Urinary bladder (tissue), 4 donors: ENCODE results near the gene ATXN1L. TPM values are rescaled to one million over a fixed set of nuclear protein-coding genes. Genes with fewer than 3 reads are reported as not detected.
A peak's percentile ranks its signal among the peaks of the same experiment; 100 is the strongest.
"Not testable (repeated sequence)": the region's sequence is repeated elsewhere in the genome, so short reads cannot be mapped to it uniquely, and the experiment has no call there.

Source experiments
- DNase-seq: peaks from one replicate; pipeline ENCODE4 v3.0.0-alpha.2; 2015; ENCODE audit errors: extremely low spot score
- H3K27ac ChIP-seq: one replicate; pipeline ENCODE4 v1.5.1; 2013; ENCODE audit warnings: low read depth, mild to moderate bottlenecking, moderate library complexity
- H3K36me3 ChIP-seq: one replicate; pipeline ENCODE4 v1.6.1; 2013; ENCODE audit warnings: mild to moderate bottlenecking, moderate library complexity; ENCODE audit not compliant: insufficient read depth
- H3K4me1 ChIP-seq: one replicate; pipeline ENCODE4 v1.6.1; 2013; ENCODE audit warnings: mild to moderate bottlenecking, moderate library complexity; ENCODE audit not compliant: insufficient read depth
- H3K4me3 ChIP-seq: one replicate; pipeline ENCODE4 v1.5.1; 2013; ENCODE audit warnings: low read depth, low read length
- WGBS: extraction: QIAGEN DNeasy Blood & Tissue Kit; methylation state at CpG from one replicate; pipeline ENCODE4 v1.1.7; 2013; 5-methylcytosine and 5-hydroxymethylcytosine counted together
- polyA plus RNA-seq: library from polyadenylated mRNA; stranded (reverse); fragments of 200-250 nt; gene quantifications from one replicate; pipeline ENCODE4 v1.2.3, GENCODE V29; 2013
- total RNA-seq: library from RNA; depleted of rRNA; stranded (reverse); fragments of >200 nt; gene quantifications from one replicate; pipeline ENCODE4 v1.2.3, GENCODE V29; 2014
- donor health status: healthy with polysubstance abuse.
- donor health status: healthy.

Gene ATXN1L
- total and polyA plus RNA-seq, 2 donors, result 17.9 to 18.0 TPM

- DNase-seq, result no peak
- no peak overlapping the region for H3K4me3 ChIP-seq
- no peak overlapping the region for H3K27ac ChIP-seq
- H3K4me1 ChIP-seq, result no peaks in the 10 kb centered on the region
- H3K36me3 ChIP-seq, result no peaks in the 10 kb centered on the region
- 93% methylated on average over 3 of the region's 3 CpGs for WGBS
Observed at GRCh38 chr16:71889147-71889546, 43.4 kb downstream of the ATXN1L start.

DNA sequence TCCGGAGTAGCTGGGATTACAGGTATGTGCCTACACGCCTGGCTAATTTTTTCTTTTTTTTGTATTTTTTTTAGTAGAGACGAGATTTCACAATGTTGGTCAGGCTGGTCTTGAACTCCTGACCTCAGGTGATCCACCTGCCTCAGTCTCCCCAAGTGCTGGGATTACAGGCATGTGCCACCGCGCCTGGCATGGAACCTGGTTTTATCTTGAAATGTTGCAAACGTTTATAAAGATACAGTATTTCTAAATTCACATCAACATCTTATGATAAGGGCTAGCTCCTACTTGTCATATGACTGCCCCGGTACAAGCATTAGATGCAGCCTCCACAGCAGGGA lies 48.1 kb downstream of the ATXN1L start:
- Histone ChIP-seq H3K4me1 (peaks cover 1% of the 10 kb centered on the region), H3K4me3 (peak overlapping the region; percentile 60), H3K27ac (peak overlapping the region; percentile 86), H3K36me3 (peaks cover 1% of the 10 kb centered on the region)
- no peak for DNase-seq
- 34% methylated on average over 7 of the region's 7 CpGs for WGBS

DNA sequence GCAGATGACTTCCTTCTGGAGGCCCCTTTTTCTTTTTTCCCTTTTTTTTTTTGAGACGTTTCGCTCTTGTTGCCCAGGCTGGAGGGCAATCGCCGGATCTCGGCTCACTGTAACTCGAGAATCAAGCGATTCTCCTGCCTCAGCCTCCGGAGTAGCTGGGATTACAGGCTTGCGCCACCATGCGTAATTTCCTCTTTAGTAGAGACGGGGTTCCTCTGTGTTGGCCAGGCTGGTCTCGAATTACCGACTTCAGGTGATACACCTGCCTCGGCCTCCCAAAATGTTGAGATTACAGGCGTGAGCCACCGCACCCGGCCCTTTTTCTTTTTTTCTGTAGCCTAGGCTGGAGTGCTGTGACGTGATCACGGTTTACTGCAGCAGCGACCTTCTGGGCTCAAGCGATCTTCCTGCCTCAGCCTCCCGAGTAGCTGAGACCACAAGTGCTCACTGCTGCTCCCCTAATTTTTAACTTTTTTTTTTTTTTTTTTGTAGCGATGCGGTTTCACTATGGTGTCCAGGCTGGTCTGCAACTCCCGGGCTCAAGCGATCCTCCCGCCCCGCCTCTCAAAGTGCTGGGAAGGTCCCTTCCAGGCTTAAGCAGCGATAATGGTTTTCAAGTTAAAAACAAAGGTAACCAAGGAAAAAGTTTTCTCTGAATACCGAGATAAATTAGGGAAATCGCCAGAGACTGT lies 48.6 kb downstream of the ATXN1L start:
- H3K27ac ChIP-seq, result peak overlapping the region; percentile 86
- H3K4me1 ChIP-seq, result peaks cover 1% of the 10 kb centered on the region
- peak overlapping the region; percentile 60 for H3K4me3 ChIP-seq
- DNase-seq, result no peak
- WGBS, result under 1% methylated on average over 31 of the region's 31 CpGs
- peaks cover 1% of the 10 kb centered on the region for H3K36me3 ChIP-seq

DNA sequence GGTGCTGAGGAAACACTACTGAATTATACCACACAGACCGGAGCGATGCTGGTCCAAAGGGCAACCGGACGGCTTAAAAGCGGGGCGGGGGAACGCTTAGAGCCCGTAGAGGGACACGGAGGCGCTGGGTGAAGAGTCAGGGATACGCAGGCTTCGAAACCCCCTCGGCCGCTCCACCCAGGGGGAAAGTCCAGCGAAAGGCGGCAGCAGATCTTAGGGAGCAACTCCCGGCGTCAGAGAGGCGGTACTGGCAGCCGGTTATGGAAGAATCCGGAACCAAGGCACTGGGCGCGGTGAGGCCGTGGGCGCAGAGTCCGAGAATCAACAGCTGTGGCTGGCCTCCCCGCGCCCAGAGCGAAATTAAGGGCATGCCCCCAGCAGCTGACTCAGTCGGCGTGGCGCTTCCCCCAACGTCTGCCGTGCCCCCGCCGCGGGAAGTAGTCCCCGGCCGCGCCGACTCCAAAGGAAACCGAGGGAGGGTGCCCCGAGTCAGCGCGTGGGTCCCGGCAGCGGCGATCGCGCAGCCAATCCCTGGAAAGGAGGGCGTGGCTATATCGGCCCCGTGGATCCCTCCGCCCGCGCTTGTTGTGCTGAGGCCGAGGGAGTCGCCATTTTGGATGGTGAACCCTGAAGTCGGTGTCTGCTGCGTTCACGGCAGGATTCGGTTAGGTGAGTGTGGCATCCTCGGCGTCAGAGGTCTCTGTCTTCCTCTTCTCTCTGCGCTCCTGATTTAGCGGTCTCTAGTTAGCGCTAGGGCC lies 49.3 kb downstream of the ATXN1L start, which contains the start of gene IST1:
TSS of gene IST1 (plus strand) at position 611 of the 758 bp plus-strand sequence. CDS start 20,110 bp downstream, outside the sequence.
- Histone ChIP-seq H3K36me3 (peaks cover 1% of the 10 kb centered on the region), H3K4me3 (peak within 1 kb of the TSS; percentile 60), H3K4me1 (peaks cover 1% of the 10 kb centered on the region), H3K27ac (peak within 1 kb of the TSS; percentile 99)
- peak; percentile 93 for DNase-seq
- WGBS, result under 1% methylated on average over 67 of the region's 67 CpGs

DNA sequence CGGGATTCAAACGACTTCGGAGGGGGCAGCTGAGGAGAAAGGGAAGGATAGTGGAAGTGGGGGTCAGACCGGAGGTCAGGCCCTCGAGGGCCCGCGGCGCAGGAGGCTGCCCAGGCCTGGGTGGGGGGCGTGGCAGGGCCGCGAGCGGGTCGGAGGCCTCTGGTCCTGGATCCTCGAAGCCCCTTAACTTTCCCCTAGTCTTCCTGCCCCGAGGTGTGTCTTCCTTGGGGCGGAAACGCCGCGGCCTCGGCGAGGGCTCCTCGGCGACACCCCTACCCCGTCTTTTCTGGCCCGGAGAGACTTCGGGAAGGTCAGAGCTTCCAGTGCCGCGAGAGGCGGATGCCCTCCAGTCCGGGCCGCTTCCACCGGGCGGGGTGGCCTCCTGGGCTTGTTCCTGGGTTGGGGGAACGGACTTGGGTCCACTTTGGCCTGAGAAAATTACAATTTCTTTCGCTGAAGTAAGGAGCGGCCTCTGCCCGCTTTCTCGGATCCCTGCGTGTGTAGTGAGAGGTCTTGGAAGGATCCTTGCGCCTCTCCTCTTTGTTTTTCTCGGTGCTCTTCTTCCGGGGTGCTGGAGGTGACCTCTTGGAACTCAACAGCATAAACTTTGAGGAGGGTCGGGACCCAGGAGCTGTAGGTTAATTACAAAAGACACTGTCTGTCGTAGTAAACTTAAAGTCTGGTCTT lies 50.0 kb downstream of the ATXN1L start:
- no peak for DNase-seq
- peaks cover 1% of the 10 kb centered on the region for H3K4me1 ChIP-seq
- peak overlapping the region; percentile 99 for H3K27ac ChIP-seq
- H3K36me3 ChIP-seq, result peaks cover 1% of the 10 kb centered on the region
- peak overlapping the region; percentile 60 for H3K4me3 ChIP-seq
- WGBS, result under 1% methylated on average over 44 of the region's 44 CpGs

DNA sequence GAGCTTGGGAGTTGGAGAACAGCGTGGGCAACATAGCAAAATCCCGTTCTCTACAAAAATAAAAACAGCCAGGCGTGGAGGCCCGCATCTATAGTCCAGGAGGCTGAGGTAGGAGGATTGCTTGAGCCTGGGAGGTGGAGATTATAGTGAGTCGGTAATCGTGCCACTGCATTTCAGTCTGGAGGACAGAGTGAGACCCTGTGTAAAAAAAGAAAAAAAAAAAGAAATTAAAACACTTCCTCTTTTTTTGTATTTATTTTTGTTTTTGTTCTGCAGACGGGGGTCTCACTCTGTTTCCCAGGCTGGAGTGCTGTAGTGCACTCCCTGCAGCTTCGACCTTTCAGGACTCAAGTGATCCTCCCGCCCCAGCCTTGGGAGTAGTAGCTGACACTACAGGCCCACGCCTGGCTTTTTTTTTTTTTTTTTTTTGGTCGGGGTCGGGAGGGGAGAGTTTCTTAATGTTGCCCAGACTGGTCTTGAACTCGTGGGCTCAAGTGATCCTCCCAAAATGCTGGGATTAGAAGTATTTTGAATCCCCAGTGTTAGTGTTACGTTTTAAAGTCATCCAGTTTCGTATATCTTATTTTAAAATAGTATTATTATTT lies 51.1 kb downstream of the ATXN1L start:
- Histone ChIP-seq H3K36me3 (peaks cover 1% of the 10 kb centered on the region), H3K4me3 (peak overlapping the region; percentile 60), H3K4me1 (peaks cover 1% of the 10 kb centered on the region), H3K27ac (peak overlapping the region; percentile 38)
- DNase-seq, result no peak
- WGBS, result 66% methylated on average over 15 of the region's 15 CpGs

DNA sequence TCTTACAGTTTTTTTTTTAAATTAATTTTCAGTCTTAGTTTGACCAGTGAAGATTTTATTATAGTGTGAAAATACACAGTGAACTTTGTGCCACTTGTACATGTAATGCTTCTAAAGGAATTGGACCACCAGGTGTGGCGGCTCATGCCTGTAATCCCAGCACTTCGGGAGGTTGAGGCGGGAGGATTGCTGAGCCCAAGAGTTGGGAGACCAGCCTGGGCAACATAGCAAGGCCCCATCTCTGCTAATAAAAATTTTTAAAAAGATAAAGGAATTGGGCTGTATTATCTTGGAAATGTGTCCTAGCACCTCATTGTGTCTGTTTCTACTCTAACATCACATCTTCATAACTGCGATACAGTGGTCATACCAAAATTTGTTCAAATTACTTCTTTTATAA lies 53.4 kb downstream of the ATXN1L start:
- H3K4me1 ChIP-seq, result peaks cover 1% of the 10 kb centered on the region
- H3K36me3 ChIP-seq, result peaks cover 1% of the 10 kb centered on the region
- no peak overlapping the region for H3K4me3 ChIP-seq
- H3K27ac ChIP-seq, result no peak overlapping the region
- DNase-seq, result no peak
- WGBS, result 95% methylated on average over 4 of the region's 4 CpGs

GRCh38 chr16:71902656-71903365 lies 57.0 kb downstream of the ATXN1L start:
- H3K4me1 ChIP-seq, result no peaks in the 10 kb centered on the region
- WGBS, result 92% methylated on average over 5 of the region's 5 CpGs

GRCh38 chr16:71903608-71904007 lies 57.8 kb downstream of the ATXN1L start:
- Histone ChIP-seq H3K27ac (no peak overlapping the region), H3K4me3 (no peak overlapping the region), H3K36me3 (no peaks in the 10 kb centered on the region), H3K4me1 (no peaks in the 10 kb centered on the region)
- 91% methylated on average over 2 of the region's 2 CpGs for WGBS
- DNase-seq, result no peak

More at GRCh38 chr16:71902656-71903365, 57.0 kb downstream of the ATXN1L start:
- Histone ChIP-seq H3K4me3 (no peak overlapping the region), H3K36me3 (no peaks in the 10 kb centered on the region), H3K27ac (no peak overlapping the region)
- no peak for DNase-seq

GRCh38 chr16:71904239-71904638 lies 58.5 kb downstream of the ATXN1L start:
- no peak overlapping the region for H3K27ac ChIP-seq
- H3K36me3 ChIP-seq, result no peaks in the 10 kb centered on the region
- WGBS, result 88% methylated on average over 9 of the region's 9 CpGs
- no peaks in the 10 kb centered on the region for H3K4me1 ChIP-seq
- no peak for DNase-seq
- H3K4me3 ChIP-seq, result no peak overlapping the region

DNA sequence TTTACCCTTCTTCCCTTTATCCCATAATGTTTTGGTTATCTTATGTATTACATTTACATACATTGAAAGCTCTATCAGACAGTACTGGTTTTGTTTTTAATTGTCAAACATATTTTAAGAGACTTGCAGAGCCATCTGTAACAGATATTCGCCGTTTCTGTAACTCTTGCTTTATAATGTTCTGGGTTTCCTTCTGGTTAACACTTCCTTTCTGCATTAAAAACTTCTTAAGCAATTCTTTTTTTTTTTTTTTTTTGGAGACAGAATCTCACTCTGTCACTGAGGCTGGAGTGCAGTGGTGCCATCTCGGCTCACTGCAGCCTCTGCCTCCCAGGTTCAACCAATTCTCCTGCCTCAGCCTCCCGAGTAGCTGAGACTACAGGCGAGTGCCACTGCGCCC lies 60.0 kb downstream of the ATXN1L start:
- not testable (repeated sequence) for H3K27ac ChIP-seq, H3K36me3 ChIP-seq, H3K4me3 ChIP-seq, H3K4me1 ChIP-seq, DNase-seq
- WGBS, result 86% methylated on average over 6 of the region's 6 CpGs
